HG03097 (cell line): ENCODE measurements around the gene GPR42.

Source experiments
- ATAC-seq: cut with Tn5 transposase; IDR thresholded peaks from one replicate; pipeline ENCODE4 v1.9.1; 2021; ENCODE audit not compliant: unreplicated experiment, low FRiP score

Gene GPR42, protein sequence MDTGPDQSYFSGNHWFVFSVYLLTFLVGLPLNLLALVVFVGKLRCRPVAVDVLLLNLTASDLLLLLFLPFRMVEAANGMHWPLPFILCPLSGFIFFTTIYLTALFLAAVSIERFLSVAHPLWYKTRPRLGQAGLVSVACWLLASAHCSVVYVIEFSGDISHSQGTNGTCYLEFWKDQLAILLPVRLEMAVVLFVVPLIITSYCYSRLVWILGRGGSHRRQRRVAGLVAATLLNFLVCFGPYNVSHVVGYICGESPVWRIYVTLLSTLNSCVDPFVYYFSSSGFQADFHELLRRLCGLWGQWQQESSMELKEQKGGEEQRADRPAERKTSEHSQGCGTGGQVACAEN

DNA sequence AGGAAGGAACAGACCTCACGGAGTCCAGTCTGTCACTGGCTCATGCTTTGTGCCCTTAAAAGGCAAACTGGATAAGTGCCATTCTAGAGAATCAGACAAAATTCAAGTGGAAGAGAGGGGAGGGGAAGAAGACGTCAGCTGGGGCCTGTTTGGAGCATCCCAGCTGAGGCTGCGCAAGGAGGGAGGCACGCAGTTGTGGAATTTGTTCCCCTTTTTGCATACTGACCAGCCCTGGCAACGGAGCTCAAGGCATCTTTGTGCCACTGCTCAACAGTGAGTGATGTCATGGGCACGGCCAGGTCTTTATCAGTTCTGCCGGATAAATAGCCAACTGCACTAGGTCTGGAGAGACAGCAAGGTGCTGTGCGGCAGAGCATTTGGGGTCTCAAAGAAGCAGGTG lies at the start of gene GPR42:
GPR42 (plus strand) TSS at position 347 of the 400 bp plus-strand sequence. CDS start 292 bp downstream, outside the sequence.
- no peak for ATAC-seq

DNA sequence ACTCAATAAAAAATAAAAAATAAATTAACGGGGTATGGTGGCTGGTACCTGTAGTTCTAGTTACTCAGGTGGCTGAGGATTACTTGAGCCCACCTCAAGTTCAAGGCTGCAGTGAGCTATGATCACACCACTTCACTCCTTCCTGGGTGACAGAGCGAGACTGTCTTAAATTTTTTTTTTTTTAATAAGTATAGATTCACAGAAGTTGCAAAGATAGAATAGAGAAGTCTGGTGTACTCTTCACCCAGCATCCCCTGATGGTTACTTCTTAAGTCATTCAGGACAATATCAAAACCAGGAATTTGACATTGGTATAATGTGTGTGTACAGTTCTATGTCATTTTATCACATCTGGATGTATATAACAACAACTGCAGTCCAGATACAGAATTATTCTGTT lies 49.6 kb upstream of the GPR42 start:
- ATAC-seq, result no peak

DNA sequence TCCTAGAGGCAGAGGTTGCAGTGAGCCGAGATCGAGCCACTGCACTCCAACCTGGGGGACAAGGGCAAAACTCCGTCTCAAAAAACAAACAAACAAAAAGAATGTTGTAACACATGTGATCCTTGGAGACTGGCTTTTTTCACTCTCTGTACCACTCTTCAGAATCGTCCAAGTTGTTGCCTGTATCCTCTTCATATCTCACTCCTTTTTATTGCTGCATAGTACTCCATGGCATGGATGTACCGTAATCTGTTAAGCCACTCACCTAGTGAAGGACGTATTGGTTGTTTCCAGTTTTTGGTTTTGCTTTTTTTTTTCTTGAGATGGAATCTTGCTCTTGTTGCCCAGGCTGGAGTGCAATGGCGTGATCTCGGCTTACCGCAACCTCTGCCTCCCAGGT lies 48.9 kb upstream of the GPR42 start:
- ATAC-seq, result no peak

DNA sequence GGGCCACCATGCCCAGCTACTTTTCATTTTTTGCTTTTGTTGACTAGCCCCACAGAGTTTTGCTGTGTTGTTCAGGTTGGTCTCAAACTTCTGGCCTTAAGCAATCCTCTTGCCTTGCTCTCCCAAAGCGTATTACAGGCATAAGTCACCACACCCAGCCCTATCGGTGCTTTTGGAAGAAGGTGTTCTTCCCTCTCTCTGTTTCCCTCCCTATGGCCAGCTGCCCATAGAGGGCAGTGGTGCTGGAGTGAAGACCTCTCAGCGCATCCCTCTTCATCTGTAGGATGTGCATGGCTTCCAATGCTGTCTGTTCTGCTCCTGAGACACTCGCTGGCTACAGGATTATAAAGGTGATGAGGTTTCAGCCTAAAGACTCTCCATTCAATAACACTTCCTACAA lies 43.2 kb upstream of the GPR42 start:
- no peak for ATAC-seq

DNA sequence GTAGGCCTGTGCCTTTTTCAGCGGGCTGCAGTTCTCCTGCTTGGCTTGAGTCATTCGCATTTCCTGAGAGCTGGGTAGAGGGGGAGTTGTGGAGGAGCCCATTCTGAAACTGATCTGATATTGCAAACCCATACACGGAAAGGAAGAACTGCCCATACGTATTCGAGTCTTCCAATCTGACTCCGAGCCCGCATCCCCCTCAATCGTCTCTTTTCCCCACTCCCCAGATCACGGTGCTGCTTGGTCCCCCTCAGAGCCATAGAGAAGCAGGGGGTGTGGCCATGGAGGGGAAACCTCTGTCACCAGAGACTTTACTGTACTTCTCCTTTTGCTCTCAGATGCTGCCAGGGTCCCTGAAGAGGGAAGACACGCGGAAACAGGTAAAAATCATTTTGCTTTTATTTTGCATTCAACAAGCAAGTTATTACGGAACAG lies 42.0 kb upstream of the GPR42 start, which contains the start of gene CD22:
CD22 (plus strand) TSS at position 337 of the 435 bp plus-strand sequence. CDS start 2,854 bp downstream, outside the sequence.
- no peak for ATAC-seq

DNA sequence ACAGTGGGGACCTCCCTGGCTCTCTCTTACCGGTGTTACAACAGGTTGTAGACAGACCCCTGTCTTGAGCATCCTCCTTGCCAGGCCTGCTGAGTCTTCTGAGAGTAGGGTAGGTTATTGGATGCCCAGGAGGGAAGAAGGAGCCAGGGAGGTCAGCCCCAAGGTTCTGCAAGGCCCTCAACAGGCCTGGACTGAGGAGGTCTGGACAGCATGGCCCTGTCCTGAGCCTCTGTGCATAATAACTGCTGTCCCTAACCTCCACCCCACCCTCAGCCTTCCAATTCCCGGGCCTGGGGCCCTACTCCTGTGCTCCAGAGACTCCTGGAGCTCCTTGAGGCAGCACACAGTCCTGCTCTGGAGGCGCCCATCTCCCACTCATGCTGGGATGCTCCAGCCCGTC lies 41.5 kb upstream of the GPR42 start:
- no peak for ATAC-seq

DNA sequence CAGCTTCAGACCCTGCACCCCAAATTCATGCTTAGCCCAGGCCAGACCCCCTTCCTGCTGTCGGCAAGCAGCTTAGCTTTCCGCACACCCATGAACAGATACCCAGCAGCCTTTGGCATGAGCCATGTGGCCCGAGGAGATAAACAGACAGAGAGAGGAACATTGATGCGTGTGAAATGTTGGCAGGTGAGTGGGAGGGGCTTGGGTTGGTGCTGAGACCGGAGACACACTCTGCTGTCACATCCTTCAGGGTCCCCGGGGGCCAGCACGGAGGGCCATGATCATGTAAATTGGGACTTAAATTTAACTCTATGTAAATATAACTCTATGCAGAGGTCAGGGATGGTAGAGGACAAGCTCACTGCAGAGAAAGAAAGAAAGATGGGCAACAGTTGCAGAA lies 40.4 kb upstream of the GPR42 start:
- ATAC-seq, result peak; percentile 46

DNA sequence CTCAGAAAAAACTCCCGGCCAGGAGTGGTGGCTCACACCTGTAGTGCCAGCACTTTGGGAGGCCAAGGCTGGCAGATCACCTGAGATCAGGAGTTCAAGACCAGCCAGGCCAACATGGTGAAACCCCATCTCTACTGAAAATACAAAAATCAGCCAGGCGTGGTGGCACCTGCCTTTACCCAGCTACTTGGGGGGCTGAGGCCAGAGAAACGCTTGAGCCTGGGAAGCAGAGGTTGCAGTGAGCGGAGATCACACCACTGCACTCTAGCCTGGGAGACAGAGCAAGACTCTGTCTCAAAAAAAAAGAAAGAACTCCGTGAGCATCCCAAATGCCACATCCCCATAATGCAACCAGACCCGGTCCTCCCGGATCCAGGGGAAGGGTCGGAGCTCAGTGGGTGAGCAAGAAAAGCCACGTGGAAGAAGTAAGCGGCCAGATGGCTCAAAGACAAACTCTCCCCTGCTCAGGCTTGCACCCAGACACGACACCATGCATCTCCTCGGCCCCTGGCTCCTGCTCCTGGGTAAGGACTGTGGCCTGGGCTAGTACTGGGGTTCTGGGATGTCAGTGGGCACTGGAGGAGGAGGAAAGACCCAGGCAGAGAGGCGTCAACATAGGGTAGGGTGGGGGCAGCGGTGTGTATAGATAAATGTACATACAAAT lies 39.2 kb upstream of the GPR42 start:
- ATAC-seq, result no peak

DNA sequence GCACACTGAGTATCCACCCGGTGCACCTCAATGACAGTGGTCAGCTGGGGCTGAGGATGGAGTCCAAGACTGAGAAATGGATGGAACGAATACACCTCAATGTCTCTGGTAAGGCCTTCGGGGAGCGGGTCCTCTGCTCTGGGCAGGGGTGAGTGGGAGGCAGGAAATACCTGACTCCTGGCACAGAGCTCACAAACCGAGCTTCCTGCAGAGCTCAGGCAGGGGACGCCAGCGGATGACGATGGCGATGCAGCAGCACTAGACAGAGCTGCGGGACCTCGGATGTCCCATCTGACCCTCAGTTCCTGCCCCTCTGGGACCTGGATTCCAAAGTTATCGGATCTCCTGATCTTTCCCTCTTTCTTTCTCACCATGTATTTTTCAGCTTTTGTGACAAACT lies 38.1 kb upstream of the GPR42 start:
- peak; percentile 26 for ATAC-seq

DNA sequence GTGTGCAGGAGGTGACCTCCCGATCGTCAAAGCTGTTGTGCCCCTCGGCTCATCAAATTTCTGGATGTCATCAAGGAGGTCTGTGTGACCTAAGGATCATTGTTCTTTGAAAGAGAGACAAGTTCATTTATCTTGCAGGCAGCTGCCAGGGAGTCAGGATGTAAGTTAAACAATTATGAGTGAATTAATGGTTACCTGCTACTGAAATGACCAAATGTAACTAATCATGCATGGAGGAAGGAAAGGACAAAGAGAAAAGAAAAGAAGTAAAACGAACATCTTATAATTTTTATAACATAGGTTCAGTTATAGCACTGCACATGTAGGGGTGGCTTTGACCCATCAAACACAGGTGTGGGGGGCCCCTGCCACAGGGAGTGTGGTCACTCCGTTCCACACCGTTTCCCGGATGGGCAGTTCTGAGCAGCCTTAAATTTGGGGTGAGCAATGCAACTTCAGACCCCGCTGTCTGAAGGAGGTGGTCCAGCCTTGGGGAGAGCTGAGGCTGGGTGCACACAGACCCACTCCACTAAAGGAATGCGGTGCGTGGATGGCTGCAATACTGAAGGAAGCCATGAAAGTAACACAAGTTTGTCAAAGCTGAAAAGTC lies 36.6 kb upstream of the GPR42 start:
- no peak for ATAC-seq

DNA sequence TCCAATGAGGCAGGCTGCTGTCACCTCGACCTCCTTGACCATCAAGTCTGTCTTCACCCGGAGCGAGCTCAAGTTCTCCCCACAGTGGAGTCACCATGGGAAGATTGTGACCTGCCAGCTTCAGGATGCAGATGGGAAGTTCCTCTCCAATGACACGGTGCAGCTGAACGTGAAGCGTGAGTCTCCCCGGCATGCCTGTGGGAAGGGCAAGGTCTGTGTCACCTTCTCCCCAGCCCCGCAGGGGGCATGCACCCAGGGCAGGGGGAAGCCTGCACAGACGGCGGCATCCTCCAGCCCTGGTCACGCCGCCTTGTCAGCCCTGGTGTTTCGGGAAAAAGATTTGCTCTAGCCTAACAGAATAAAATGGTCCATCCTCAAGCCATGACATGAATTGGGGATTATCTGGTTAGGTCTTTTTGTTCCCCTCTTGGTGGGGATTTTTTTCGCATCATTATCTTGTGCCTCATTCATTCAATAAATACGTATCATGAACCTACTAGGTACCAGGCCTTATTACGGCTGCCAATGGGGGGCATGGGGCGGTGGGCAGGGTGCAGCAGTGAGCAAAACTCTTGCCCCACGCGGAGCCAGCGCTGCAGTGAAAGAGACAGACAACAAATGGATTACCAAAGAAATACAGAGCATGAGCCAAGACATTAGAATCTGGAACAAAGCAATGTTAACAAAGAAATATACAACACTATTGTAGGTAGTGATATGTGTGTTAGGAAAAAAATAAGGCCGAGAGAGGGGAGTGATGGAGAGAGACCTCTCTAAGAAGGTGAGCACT lies 34.5 kb upstream of the GPR42 start:
- ATAC-seq, result no peak

DNA sequence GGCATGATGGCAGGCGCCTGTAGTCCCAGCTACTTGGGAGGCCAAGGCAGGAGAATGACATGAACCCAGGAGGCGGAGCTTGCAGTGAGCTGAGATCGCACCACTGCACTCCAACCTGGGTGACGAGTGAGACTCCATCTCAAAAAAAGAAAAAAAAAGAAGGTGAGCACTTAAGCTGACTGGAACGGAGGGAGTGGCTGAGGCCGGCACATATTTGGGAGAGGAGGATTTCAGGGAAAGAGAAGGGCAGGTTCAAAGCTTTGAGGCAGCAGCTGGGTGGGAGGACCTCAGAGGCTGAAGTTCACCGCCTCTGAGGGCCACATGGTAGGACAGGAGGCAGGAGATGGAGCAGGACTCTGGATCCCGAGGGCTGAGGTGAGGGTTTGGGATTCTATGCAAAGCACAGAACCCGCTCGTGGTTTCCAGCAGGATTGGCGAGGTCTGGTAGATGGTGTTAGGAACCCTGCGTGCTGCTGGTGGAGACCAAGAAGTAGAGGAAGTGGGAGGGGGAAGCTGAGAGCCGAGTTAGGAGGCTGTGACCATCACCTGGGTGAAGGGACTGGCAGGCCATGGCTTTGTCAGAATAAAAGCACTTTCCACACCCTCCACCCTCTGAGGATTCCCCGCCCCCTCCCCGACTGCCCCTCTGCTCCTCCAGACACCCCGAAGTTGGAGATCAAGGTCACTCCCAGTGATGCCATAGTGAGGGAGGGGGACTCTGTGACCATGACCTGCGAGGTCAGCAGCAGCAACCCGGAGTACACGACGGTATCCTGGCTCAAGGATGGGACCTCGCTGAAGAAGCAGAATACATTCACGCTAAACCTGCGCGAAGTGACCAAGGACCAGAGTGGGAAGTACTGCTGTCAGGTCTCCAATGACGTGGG lies 33.5 kb upstream of the GPR42 start:
- no peak for ATAC-seq

DNA sequence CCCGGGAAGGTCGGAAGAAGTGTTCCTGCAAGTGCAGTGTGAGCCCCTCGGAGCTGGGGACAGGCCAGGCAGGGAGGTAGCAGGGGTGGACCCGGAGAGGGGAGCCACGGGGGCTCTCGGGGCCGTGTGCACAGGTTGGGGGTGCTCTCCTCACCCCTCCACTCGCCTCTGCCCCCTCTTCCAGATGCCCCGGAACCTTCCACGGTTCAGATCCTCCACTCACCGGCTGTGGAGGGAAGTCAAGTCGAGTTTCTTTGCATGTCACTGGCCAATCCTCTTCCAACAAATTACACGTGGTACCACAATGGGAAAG lies 32.9 kb upstream of the GPR42 start:
- no peak for ATAC-seq

DNA sequence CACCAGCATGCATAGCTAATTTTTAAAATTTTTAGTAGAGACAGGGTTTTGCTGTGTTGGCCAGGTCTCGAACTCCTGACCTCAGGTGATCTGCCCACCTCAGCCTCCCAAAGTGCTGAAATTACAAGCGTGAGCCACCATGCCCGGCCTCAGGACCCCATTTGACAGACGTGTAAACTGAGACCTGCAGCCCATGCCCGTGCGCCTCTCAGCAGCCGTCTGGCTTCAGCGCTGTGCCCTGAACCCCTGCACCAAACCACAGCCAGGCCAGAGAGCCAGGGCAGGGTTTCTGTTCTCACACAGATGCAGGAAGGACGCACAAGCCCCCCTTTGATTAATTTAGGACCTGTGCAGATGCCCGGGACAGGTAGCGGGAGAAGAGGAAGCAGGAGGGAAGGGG lies 30.4 kb upstream of the GPR42 start:
- no peak for ATAC-seq

DNA sequence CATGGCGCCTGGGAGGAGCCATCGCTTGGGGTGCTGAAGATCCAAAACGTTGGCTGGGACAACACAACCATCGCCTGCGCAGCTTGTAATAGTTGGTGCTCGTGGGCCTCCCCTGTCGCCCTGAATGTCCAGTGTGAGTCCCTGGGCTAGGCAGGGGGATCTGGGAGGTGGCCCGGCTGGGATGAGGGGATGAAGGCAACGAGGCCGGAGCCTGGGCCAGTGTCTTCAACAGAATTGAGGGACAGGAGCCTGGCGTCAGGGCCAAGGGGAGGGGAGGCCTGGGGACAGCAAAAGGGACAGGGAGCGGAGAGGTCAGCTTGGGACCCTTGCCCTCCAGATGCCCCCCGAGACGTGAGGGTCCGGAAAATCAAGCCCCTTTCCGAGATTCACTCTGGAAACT lies 29.9 kb upstream of the GPR42 start:
- no peak for ATAC-seq

DNA sequence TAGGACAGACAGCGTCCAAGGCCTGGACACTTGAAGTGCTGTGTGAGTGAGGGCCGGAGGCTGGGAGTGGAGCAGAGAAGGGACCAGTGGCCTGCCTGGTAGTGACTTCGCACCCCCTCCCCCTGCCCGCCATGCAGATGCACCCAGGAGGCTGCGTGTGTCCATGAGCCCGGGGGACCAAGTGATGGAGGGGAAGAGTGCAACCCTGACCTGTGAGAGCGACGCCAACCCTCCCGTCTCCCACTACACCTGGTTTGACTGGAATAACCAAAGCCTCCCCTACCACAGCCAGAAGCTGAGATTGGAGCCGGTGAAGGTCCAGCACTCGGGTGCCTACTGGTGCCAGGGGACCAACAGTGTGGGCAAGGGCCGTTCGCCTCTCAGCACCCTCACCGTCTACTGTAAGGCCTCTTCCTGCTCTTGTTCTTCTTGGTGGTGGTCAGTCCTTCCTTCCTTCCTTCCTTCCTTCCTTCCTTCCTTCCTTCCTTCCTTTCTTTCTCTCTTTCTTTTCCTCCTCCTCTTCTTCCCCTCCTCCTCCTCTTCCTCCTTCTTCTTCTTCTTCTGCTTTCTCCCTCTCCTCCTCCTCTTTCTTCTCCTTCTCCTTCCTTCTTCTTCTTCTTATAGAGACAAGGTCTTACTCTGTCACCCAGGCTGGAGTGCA lies 29.2 kb upstream of the GPR42 start:
- ATAC-seq, result no peak

DNA sequence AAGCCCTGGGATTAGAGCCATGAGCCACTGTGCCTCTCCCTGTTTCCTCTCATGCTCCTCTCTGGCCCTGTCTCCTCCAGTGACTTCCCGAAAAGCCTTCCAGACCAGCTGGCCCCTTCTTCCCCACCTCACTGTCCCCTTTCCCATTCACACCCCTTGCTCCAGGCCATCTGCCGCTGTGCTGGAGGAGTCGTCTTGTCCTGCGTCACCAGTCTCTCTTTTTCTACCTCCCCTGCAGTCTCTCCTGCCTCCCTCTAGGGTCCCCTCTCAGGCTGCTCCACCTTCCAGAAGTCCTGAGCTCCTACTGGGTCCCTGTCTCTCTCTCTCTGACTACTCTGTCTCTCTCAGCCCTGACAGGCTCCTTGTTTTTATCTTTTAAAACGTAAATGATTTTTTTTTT lies 28.4 kb upstream of the GPR42 start:
- ATAC-seq, result no peak

DNA sequence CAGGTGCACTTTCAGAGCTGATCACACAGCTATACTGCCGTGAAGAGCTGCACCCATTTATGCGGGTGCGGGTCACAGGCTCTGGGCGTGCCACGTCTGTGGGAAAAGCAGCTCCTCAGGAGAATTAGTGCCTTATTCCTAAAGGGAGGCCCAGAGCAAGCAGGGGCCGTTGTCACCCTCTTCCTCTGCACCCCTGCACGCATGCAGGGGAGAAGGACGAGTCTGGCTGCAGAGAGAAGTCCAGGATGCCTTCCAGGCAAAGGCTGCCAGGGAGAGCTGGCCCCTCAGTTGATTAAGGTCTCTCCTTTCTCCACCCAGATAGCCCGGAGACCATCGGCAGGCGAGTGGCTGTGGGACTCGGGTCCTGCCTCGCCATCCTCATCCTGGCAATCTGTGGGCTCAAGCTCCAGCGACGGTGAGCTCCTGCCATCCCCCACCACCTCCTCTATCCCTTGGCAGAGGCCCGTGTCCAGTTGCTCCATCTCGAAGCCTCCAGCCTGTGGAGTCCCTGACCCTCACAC lies 26.3 kb upstream of the GPR42 start:
- ATAC-seq, result no peak

DNA sequence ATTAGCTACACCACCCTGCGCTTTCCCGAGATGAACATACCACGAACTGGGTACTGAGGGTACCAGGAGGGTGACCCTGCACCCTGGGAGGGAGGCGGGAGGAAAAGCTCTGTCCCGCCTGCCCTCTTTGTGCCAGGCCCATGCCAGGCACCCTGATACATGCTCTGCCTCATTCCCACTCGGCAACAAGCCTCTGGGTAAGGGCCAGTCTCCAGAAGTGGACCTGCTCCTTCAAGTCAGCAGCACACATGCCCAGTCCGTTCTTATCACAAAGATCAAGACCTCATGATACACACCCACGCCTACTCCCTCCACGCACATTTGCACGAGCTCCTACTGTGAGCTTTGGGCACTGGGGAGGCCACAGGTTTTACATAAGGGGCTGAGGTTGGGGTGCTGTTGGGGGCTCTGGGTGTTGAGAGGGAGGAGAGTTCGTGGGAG lies 25.2 kb upstream of the GPR42 start:
- no peak for ATAC-seq
